Non-pigmented ciliary epithelial cell (primary cell): Measurements from ENCODE around the gene YWHAG.
"Not testable (repeated sequence)": the region's sequence is repeated elsewhere in the genome, so short reads cannot be mapped to it uniquely, and the experiment has no call there.

ENCODE experiments used
- DNase-seq: peaks from one replicate; pipeline ENCODE4 v3.0.0-alpha.2; 2010; ENCODE audit warnings: low read depth

YWHAG gene

GRCh38 chr7:76377186-76377918 lies 18.6 kb upstream of the YWHAG start:
- DNase-seq, result no peak

GRCh38 chr7:76375251-76375650 lies 16.5 kb upstream of the YWHAG start:
- no peak for DNase-seq

GRCh38 chr7:76372984-76373833 lies 14.4 kb upstream of the YWHAG start:
- peak; percentile 58 for DNase-seq

- no peak for DNase-seq
Measured at GRCh38 chr7:76371396-76371795, 12.6 kb upstream of the YWHAG start.

GRCh38 chr7:76369018-76369417 lies 10.2 kb upstream of the YWHAG start:
- DNase-seq, result no peak

GRCh38 chr7:76368190-76368589 lies 9.4 kb upstream of the YWHAG start:
- DNase-seq, result no peak

- no peak for DNase-seq
Measured at GRCh38 chr7:76364198-76364584, 5.4 kb upstream of the YWHAG start.

- DNase-seq, result not testable (repeated sequence)
Measured at GRCh38 chr7:76363754-76364153, 5.0 kb upstream of the YWHAG start.

GRCh38 chr7:76359978-76360638 lies 1.3 kb upstream of the YWHAG start:
- DNase-seq, result no peak

GRCh38 chr7:76359111-76359977 lies 553 bp upstream of the YWHAG start:
- DNase-seq, result peak; percentile 91

- DNase-seq, result no peak
Measured at GRCh38 chr7:76358011-76358480, 745 bp downstream of the YWHAG start.

- DNase-seq, result no peak
Measured at GRCh38 chr7:76357475-76358010, 1.2 kb downstream of the YWHAG start.

- no peak for DNase-seq
Measured at GRCh38 chr7:76356823-76357222, 2.0 kb downstream of the YWHAG start.

GRCh38 chr7:76356115-76356514 lies 2.7 kb downstream of the YWHAG start:
- DNase-seq, result no peak

- DNase-seq, result no peak
Measured at GRCh38 chr7:76354981-76355730, 3.6 kb downstream of the YWHAG start.

GRCh38 chr7:76354516-76354915 lies 4.3 kb downstream of the YWHAG start:
- DNase-seq, result no peak

GRCh38 chr7:76353744-76354143 lies 5.0 kb downstream of the YWHAG start:
- DNase-seq, result no peak

GRCh38 chr7:76352193-76352592 lies 6.6 kb downstream of the YWHAG start:
- DNase-seq, result no peak

GRCh38 chr7:76351372-76351771 lies 7.4 kb downstream of the YWHAG start:
- DNase-seq, result no peak

GRCh38 chr7:76349313-76349885 lies 9.4 kb downstream of the YWHAG start:
- DNase-seq, result no peak
